ENCODE data around the gene DDX23. TPM values are rescaled to one million over a fixed set of nuclear protein-coding genes. Genes with fewer than 3 reads are reported as not detected.

DDX23 gene
- total RNA-seq, 1 experiment from 2014 or later: 80.8 TPM

DNA sequence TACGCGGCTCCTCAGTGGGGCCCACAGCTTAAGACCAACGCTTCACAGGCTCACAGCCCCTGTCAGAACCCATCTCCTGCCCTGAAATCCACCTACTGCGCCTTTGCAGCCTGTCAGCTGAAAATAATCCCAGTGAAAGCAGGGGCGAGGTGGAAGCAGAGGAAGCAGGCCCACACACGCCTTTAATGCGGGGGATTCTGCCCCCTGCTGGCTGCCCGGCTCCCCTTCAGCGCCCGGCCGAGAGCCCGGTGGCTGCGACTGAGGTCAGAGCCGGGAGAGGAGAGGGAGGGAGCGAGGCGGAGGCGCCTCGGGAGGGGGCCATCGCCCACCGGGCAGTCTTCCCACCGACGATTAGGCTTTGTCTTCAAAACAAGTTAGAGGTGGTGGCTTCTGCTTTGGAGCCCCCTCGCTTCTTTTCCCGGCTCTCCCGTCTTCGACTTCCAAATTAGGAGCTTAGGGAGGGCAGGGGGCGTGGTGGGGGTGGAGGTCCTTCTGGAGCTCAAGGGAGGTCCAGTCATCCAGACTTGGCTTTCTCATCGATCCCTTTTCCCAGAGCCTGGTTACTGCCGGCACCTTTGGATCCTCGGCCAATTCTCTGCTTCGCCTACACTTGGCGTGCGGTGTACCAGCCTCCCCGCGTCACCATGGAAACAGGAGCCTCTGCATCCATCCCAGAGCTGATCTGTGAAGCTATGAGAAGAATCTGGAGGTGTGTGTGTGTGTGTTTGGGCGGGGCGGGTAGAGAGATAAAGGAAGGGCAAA lies 38.9 kb upstream of the DDX23 start:
- no TSS peak for BruUV-seq (replicated peaks)
- H3K4me3 Mint-ChIP-seq (ENCODE audit: low read depth, unreplicated experiment): no peak overlapping the region
- H3K4me1 Mint-ChIP-seq (ENCODE audit: low read depth, unreplicated experiment): peaks cover 8% of the 10 kb centered on the region
- no peaks in the 10 kb centered on the region for H3K9me3 Mint-ChIP-seq (ENCODE audit: low read depth, unreplicated experiment)
- no peak overlapping the region for H3K27ac Mint-ChIP-seq (ENCODE audit: unreplicated experiment)
- peaks cover 4% of the 10 kb centered on the region for H3K36me3 Mint-ChIP-seq (ENCODE audit: insufficient read depth, unreplicated experiment)
- CTCF ChIA-PET: interaction anchor here (0.6 to 3.8 kb wide), 6 partner anchors 13 to 62 kb away, joined by 3 to 61 read pairs (median 4); partner anchors contain the start of genes DDX23 and RND1
- peaks cover 22% of the 10 kb centered on the region for H3K27me3 Mint-ChIP-seq (ENCODE audit: unreplicated experiment)
- TF ChIP-seq, protein P1, sequence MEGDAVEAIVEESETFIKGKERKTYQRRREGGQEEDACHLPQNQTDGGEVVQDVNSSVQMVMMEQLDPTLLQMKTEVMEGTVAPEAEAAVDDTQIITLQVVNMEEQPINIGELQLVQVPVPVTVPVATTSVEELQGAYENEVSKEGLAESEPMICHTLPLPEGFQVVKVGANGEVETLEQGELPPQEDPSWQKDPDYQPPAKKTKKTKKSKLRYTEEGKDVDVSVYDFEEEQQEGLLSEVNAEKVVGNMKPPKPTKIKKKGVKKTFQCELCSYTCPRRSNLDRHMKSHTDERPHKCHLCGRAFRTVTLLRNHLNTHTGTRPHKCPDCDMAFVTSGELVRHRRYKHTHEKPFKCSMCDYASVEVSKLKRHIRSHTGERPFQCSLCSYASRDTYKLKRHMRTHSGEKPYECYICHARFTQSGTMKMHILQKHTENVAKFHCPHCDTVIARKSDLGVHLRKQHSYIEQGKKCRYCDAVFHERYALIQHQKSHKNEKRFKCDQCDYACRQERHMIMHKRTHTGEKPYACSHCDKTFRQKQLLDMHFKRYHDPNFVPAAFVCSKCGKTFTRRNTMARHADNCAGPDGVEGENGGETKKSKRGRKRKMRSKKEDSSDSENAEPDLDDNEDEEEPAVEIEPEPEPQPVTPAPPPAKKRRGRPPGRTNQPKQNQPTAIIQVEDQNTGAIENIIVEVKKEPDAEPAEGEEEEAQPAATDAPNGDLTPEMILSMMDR (IDR thresholded peaks at IDR 0.05; ENCODE audit: unreplicated experiment): peak; percentile 55
- intact Hi-C loops (cut with micrococcal nuclease; ENCODE audit: unreplicated experiment): loop anchor here (1.0 kb wide), 1 partner anchor 38 kb away; no protein-coding TSS in a partner anchor
- peak; percentile 84 for DNase-seq

DNA sequence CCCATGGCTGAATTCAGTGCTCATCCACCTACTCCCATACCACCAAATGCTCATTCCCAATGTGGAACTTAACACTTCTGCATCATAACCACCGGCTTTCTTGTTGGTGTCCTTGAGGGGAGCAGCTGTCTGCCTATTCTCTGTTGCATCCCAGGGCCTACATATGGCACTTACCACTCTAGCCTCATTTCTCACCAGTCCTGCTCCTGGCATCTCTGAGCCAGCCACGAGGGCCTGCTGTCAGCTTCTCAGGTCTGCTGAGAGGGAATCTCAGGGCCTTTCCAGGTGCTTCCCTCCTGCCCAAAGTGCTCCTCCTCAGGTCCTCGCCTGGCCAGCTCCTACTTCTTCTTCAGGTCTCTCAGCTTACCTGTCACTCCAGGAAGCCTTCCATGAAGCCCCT lies 37.7 kb upstream of the DDX23 start:
- CTCF ChIA-PET: interaction anchor here (1.3 to 3.8 kb wide), 3 partner anchors 22 to 37 kb away, joined by 3 to 61 read pairs (median 13); partner anchors contain the start of genes DDX23 and RND1
- H3K36me3 Mint-ChIP-seq (ENCODE audit: insufficient read depth, unreplicated experiment): peaks cover 4% of the 10 kb centered on the region
- peaks cover 8% of the 10 kb centered on the region for H3K4me1 Mint-ChIP-seq (ENCODE audit: low read depth, unreplicated experiment)
- H3K9me3 Mint-ChIP-seq (ENCODE audit: low read depth, unreplicated experiment): no peaks in the 10 kb centered on the region
- TF ChIP-seq, protein P1 (IDR thresholded peaks at IDR 0.05; ENCODE audit: unreplicated experiment): no peak
- intact Hi-C loops (cut with micrococcal nuclease; ENCODE audit: unreplicated experiment): loop anchor here (1.0 kb wide), 1 partner anchor 36 kb away; no protein-coding TSS in a partner anchor
- H3K4me3 Mint-ChIP-seq (ENCODE audit: low read depth, unreplicated experiment): no peak overlapping the region
- DNase-seq: no peak
- peaks cover 22% of the 10 kb centered on the region for H3K27me3 Mint-ChIP-seq (ENCODE audit: unreplicated experiment)
- BruUV-seq (replicated peaks): no TSS peak
- H3K27ac Mint-ChIP-seq (ENCODE audit: unreplicated experiment): no peak overlapping the region

GRCh38 chr12:48883305-48884161 lies 31.6 kb upstream of the DDX23 start:
- peak; percentile 21 for DNase-seq
- H3K4me3 Mint-ChIP-seq (ENCODE audit: low read depth, unreplicated experiment): no peak overlapping the region
- BruUV-seq (replicated peaks): no TSS peak
- H3K27me3 Mint-ChIP-seq (ENCODE audit: unreplicated experiment): peaks cover 7% of the 10 kb centered on the region
- H3K4me1 Mint-ChIP-seq (ENCODE audit: low read depth, unreplicated experiment): peaks cover 33% of the 10 kb centered on the region
- intact Hi-C loops (cut with micrococcal nuclease; ENCODE audit: unreplicated experiment): no loop called here
- peaks cover 4% of the 10 kb centered on the region for H3K36me3 Mint-ChIP-seq (ENCODE audit: insufficient read depth, unreplicated experiment)
- CTCF ChIA-PET: interaction anchor here (0.7 to 1.9 kb wide), 4 partner anchors 16 to 528 kb away, joined by 3 to 10 read pairs (median 6); partner anchors contain the start of gene DDX23
- H3K27ac Mint-ChIP-seq (ENCODE audit: unreplicated experiment): no peak overlapping the region
- TF ChIP-seq, protein P1 (IDR thresholded peaks at IDR 0.05; ENCODE audit: unreplicated experiment): no peak
- no peaks in the 10 kb centered on the region for H3K9me3 Mint-ChIP-seq (ENCODE audit: low read depth, unreplicated experiment)

GRCh38 chr12:48882972-48883304 lies 31.0 kb upstream of the DDX23 start:
- peaks cover 7% of the 10 kb centered on the region for H3K27me3 Mint-ChIP-seq (ENCODE audit: unreplicated experiment)
- peaks cover 4% of the 10 kb centered on the region for H3K36me3 Mint-ChIP-seq (ENCODE audit: insufficient read depth, unreplicated experiment)
- H3K4me3 Mint-ChIP-seq (ENCODE audit: low read depth, unreplicated experiment): no peak overlapping the region
- no peak for DNase-seq
- intact Hi-C loops (cut with micrococcal nuclease; ENCODE audit: unreplicated experiment): no loop called here
- H3K4me1 Mint-ChIP-seq (ENCODE audit: low read depth, unreplicated experiment): peaks cover 33% of the 10 kb centered on the region
- BruUV-seq (replicated peaks): no TSS peak
- TF ChIP-seq, protein P1 (IDR thresholded peaks at IDR 0.05; ENCODE audit: unreplicated experiment): no peak
- H3K9me3 Mint-ChIP-seq (ENCODE audit: low read depth, unreplicated experiment): no peaks in the 10 kb centered on the region
- CTCF ChIA-PET: interaction anchor here (0.7 to 1.9 kb wide), 5 partner anchors 15 to 527 kb away, joined by 3 to 10 read pairs (median 4); partner anchors contain the start of gene DDX23
- H3K27ac Mint-ChIP-seq (ENCODE audit: unreplicated experiment): no peak overlapping the region
